K562 (cell line): ENCODE data around the gene BAIAP2. TPM values are rescaled to one million over a fixed set of nuclear protein-coding genes. Genes with fewer than 3 reads are reported as not detected.

ENCODE experiments used
- ATAC-seq: fragments of 200-7000 bp; cut with Tn5 transposase; 3 replicates; pipeline ENCODE4 v1.9.1; 2020; ENCODE audit warnings: moderate library complexity
- Bru-seq: library from RNA; stranded (reverse); fragments of 400-500 nt; gene quantifications from one replicate; lab custom pipeline; 2021; lab: Mats Ljungman, UMichigan
- BruChase-seq, 2 experiments: library from RNA; stranded (reverse); fragments of 400-500 nt; gene quantifications; one replicate each; lab custom pipeline; 2021; lab: Mats Ljungman, UMichigan
- BruUV-seq: library from RNA; stranded (reverse); fragments of 400-500 nt; replicated peaks from 2 replicates; lab custom pipeline; 2021; lab: Mats Ljungman, UMichigan
- CTCF ChIA-PET: fragments of 300-600 bp; formaldehyde crosslinking; extraction: SDS; loops from one replicate; lab custom pipeline; 2021; ENCODE audit warnings: low intra/inter-chr PET ratio; lab: Yijun Ruan, JAX
- POLR2A ChIA-PET: fragments of 300-600, 350-650 bp; sonication (Branson Sonifier 250); formaldehyde crosslinking; extraction: SDS; loops from one replicate; lab custom pipeline; 2021; ENCODE audit warnings: antibody characterized with exemption, inconsistent platforms; lab: Yijun Ruan, JAX
- DNase-seq, 4 experiments: peaks; one replicate each; pipeline versions ENCODE4 v3.0.0 to v3.0.0-alpha.2; 2011 to 2018; ENCODE audit warnings: low spot score in 3 of 4, mixed read lengths in 3 of 4; ENCODE audit errors: extremely low read depth in 1 of 4
- FAIRE-seq: peaks from 2 replicates; lab custom pipeline; 2011; peaks lifted over from hg19 to GRCh38; lab: Jason Lieb, UNC
- H2AFZ ChIP-seq: 2 replicates; pipeline ENCODE4 v1.6.0; 2011; ENCODE audit warnings: low read depth, low read length, control low read depth, inconsistent platforms
- H3K27ac ChIP-seq: fragments of 200-600 bp; 3 replicates; pipeline ENCODE4 v1.8.0; 2011; ENCODE audit warnings: low read depth, mild to moderate bottlenecking, control low read depth, inconsistent platforms, low read length, moderate library complexity, mixed read lengths; ENCODE audit errors: extremely low read depth
- H3K27me3 ChIP-seq, 2 experiments: fragments of 300-600 bp in 1 of 2; 2 replicates in 1 of 2; 3 replicates in 1 of 2; pipeline versions ENCODE4 v1.6.0 to v1.8.0; 2011; ENCODE audit warnings: inconsistent platforms in 2 of 2, low read length in 2 of 2, mild to moderate bottlenecking in 1 of 2, mixed read lengths in 1 of 2, moderate library complexity in 1 of 2; ENCODE audit not compliant: control insufficient read depth in 2 of 2, insufficient read depth in 2 of 2
- H3K36me3 ChIP-seq: fragments of 300-600 bp; 3 replicates; pipeline ENCODE4 v1.8.0; 2011; ENCODE audit warnings: mild to moderate bottlenecking, low read length, inconsistent platforms; ENCODE audit not compliant: control insufficient read depth, insufficient read depth
- H3K4me1 ChIP-seq, 2 experiments: fragments of 200-600 bp in 1 of 2; replicated peaks in 1 of 2; 2 replicates in 1 of 2; 3 replicates in 1 of 2; pipeline versions ENCODE4 v1.5.1 to v1.8.0; 2011; ENCODE audit warnings: inconsistent platforms in 2 of 2, low read length in 2 of 2, mild to moderate bottlenecking in 1 of 2, mixed read lengths in 1 of 2, moderate library complexity in 1 of 2; ENCODE audit not compliant: control insufficient read depth in 2 of 2, insufficient read depth in 2 of 2
- H3K4me2 ChIP-seq: 2 replicates; pipeline ENCODE4 v1.6.1; 2011; ENCODE audit warnings: low read length, control low read depth, inconsistent platforms, mixed read lengths; ENCODE audit not compliant: insufficient read depth
- H3K4me3 ChIP-seq: fragments of 200-600 bp; sonication (generic), shearing (Covaris generic); 2 replicates; pipeline ENCODE4 v1.5.1; 2016; ENCODE audit warnings: control low read depth, inconsistent platforms
- H3K79me2 ChIP-seq: fragments of 200-600 bp; 3 replicates; pipeline ENCODE4 v1.8.0; 2011; ENCODE audit warnings: low read length, inconsistent platforms; ENCODE audit not compliant: control insufficient read depth, insufficient read depth
- H3K9ac ChIP-seq, 2 experiments: 2 replicates each; pipeline versions ENCODE4 v1.6.0 to v1.6.1; 2011; ENCODE audit warnings: low read depth in 2 of 2, low read length in 2 of 2, control low read depth in 1 of 2, inconsistent platforms in 1 of 2, mild to moderate bottlenecking in 1 of 2, mixed read lengths in 1 of 2; ENCODE audit not compliant: insufficient read depth in 1 of 2
- H3K9me1 ChIP-seq: one replicate; pipeline ENCODE4 v1.6.0; 2011; ENCODE audit warnings: inconsistent platforms, mild to moderate bottlenecking, low read length, moderate library complexity; ENCODE audit not compliant: control insufficient read depth, insufficient read depth
- H3K9me3 ChIP-seq: replicated peaks from 2 replicates; pipeline ENCODE4 v1.5.1; 2011; ENCODE audit warnings: low read depth, low read length, inconsistent platforms; ENCODE audit not compliant: control insufficient read depth, insufficient read depth
- H4K20me1 ChIP-seq: replicated peaks from 2 replicates; pipeline ENCODE4 v1.6.1; 2011; ENCODE audit warnings: low read length, inconsistent platforms, mixed read lengths; ENCODE audit not compliant: control insufficient read depth, insufficient read depth
- BACH1 ChIP-seq: fragments of 200-800 bp; sonication (Bioruptor generic); IDR thresholded peaks from 2 replicates; pipeline ENCODE4 v1.6.1; 2016; ENCODE audit warnings: missing genetic modification characterization, missing compliant biosample characterization
- BRF2 ChIP-seq: IDR thresholded peaks from 3 replicates; pipeline ENCODE4 v1.6.1; 2011; ENCODE audit warnings: borderline replicate concordance, mild to moderate bottlenecking; ENCODE audit not compliant: insufficient read length, insufficient read depth
- CCAR2 ChIP-seq: fragments of 200-400 bp; formaldehyde crosslinking; IDR thresholded peaks from 2 replicates; pipeline ENCODE4 v1.6.1; 2017; ENCODE audit warnings: mild to moderate bottlenecking, low read depth, low read length
- E2F3 ChIP-seq: fragments of 250-450 bp; sonication (Bioruptor Pico); IDR thresholded peaks from 2 replicates; pipeline ENCODE4 v1.4.0; 2020; ENCODE audit warnings: mild to moderate bottlenecking
- FOXK1 ChIP-seq: sonication (generic); formaldehyde crosslinking; IDR thresholded peaks from 2 replicates; pipeline ENCODE4 v1.8.0; 2022; ENCODE audit warnings: missing genetic modification reagents, mild to moderate bottlenecking, borderline replicate concordance
- HDAC2 ChIP-seq: fragments of 450-650 bp; IDR thresholded peaks from 2 replicates; pipeline ENCODE4 v1.6.1; 2016; ENCODE audit warnings: mild to moderate bottlenecking
- ILF3 ChIP-seq: fragments of 450-650 bp; IDR thresholded peaks from 2 replicates; pipeline ENCODE4 v1.6.1; 2018; ENCODE audit warnings: antibody characterized with exemption, mild to moderate bottlenecking, moderate library complexity, borderline replicate concordance
- MED1 ChIP-seq: sonication (generic); formaldehyde crosslinking; IDR thresholded peaks from 2 replicates; pipeline ENCODE4 v1.8.1; 2023; ENCODE audit warnings: missing genetic modification reagents, borderline replicate concordance
- NELFE ChIP-seq: IDR thresholded peaks from 2 replicates; pipeline ENCODE4 v1.6.1; 2011; ENCODE audit warnings: mild to moderate bottlenecking; ENCODE audit not compliant: insufficient read depth, insufficient read length
- PHB ChIP-seq: fragments of 250-450 bp; sonication (Bioruptor Pico); IDR thresholded peaks from 2 replicates; pipeline ENCODE4 v1.5.0; 2021
- PTRF ChIP-seq: fragments of 450-650 bp; IDR thresholded peaks from 2 replicates; pipeline ENCODE4 v1.6.1; 2016; ENCODE audit warnings: mild to moderate bottlenecking, missing genetic modification characterization, missing compliant biosample characterization
- RBM34 ChIP-seq: fragments of 200-400 bp; formaldehyde crosslinking; IDR thresholded peaks from 2 replicates; pipeline ENCODE4 v1.6.1; 2018; ENCODE audit warnings: low read length, borderline replicate concordance; ENCODE audit not compliant: insufficient read depth
- SMAD3 ChIP-seq: fragments of 450-650 bp; formaldehyde crosslinking; conservative IDR thresholded peaks from 2 replicates; pipeline ENCODE4 v1.4.0; 2020; ENCODE audit warnings: mild to moderate bottlenecking
- SMARCE1 ChIP-seq: fragments of 450-650 bp; IDR thresholded peaks from 2 replicates; pipeline ENCODE4 v1.7.1; 2016; ENCODE audit warnings: mild to moderate bottlenecking
- ZNF146 ChIP-seq: IDR thresholded peaks from one replicate; pipeline ENCODE4 v1.6.1; 2018; ENCODE audit warnings: missing compliant biosample characterization; ENCODE audit not compliant: unreplicated experiment
- ZNF644 ChIP-seq: fragments of 200-800 bp; sonication (Bioruptor generic); IDR thresholded peaks from 2 replicates; pipeline ENCODE4 v1.6.1; 2016; ENCODE audit warnings: low read depth, missing genetic modification characterization, missing compliant biosample characterization
- WGBS: fragments of 100-300 bp; shearing (Covaris generic); methylation state at CpG from one replicate; pipeline ENCODE4 v1.1.6; 2016; ENCODE audit warnings: low coverage, mixed read lengths; ENCODE audit not compliant: insufficient coverage; ENCODE audit errors: missing lambda C conversion rate; 5-methylcytosine and 5-hydroxymethylcytosine counted together
- in situ Hi-C: fragments of 300-500 bp; cut with MboI; formaldehyde crosslinking; loops from 4 replicates; pipeline ENCODE4 v1.15.0; 2018; ENCODE audit warnings: inconsistent platforms, mixed read lengths
- intact Hi-C: fragments of 100-400 bp; cut with micrococcal nuclease; formaldehyde crosslinking; loops from 2 replicates; pipeline ENCODE4 v1.14.2; 2022
- long read RNA-seq, 3 experiments: library from polyadenylated mRNA in 2 of 3; library from RNA in 1 of 3; unstranded in 2 of 3; stranded (forward) in 1 of 3; transcript quantifications; one replicate each; pipeline ENCODE4 v2.0.0, GENCODE V29; 2019 to 2022
- polyA minus RNA-seq, 3 experiments: library from RNA; depleted of rRNA, polyadenylated mRNA; stranded (reverse); fragments of >200 nt; gene quantifications; 2 replicates each; pipeline ENCODE4 v1.2.3, GENCODE V29; 2011
- polyA plus RNA-seq, 8 experiments: library from polyadenylated mRNA; depleted of rRNA in 4 of 8; stranded (reverse) in 5 of 8; unstranded in 3 of 8; fragments of >200 nt; fragmentation: Nextera tagmentation in 2 of 8; fragmentation: Illumina TruSeq in 1 of 8; extraction: Ambion mirVana in 2 of 8; extraction: Trizol in 1 of 8; gene quantifications; 2 replicates each; pipeline versions ENCODE4 v1.2.1 to v1.2.3, GENCODE V29; 2011 to 2014; ENCODE audit warnings: inconsistent platforms in 1 of 8, missing spikeins in 1 of 8
- total RNA-seq, 7 experiments: library from RNA; depleted of rRNA in 6 of 7; stranded (reverse); fragments of >200 nt in 6 of 7; fragmentation: Illumina TruSeq in 2 of 7; extraction: Trizol in 2 of 7; gene quantifications; 2 replicates each; pipeline versions ENCODE4 v1.2.1 to v1.2.3, GENCODE V29; 2011 to 2021; ENCODE audit warnings: low replicate concordance in 1 of 7

BAIAP2 gene
- 69.8 and 141 TPM in 2 replicates for total RNA-seq (2011; cell fraction: chromatin; rRNA removed; ENCODE audit: low replicate concordance)
- total RNA-seq (2011; cell fraction: nucleolus; rRNA removed), result 54.5 and 61.0 TPM in 2 replicates
- 40.5 and 42.0 TPM in 2 replicates for total RNA-seq (2011; cell fraction: nucleoplasm; rRNA removed)
- total RNA-seq (2014; rRNA removed) (26.7 and 31.9 TPM in 2 replicates), total RNA-seq (2014; rRNA removed; fragmentation: Illumina TruSeq; extraction: Trizol) (14.2 and 17.7 TPM in 2 replicates), total RNA-seq (2015; rRNA removed; fragmentation: Illumina TruSeq; extraction: Trizol) (18.4 and 21.2 TPM in 2 replicates), total RNA-seq (2021) (44.7 and 51.6 TPM in 2 replicates), polyA plus RNA-seq (2011; rRNA removed) (9.8 and 13.6 TPM in 2 replicates), polyA plus RNA-seq (2014; fragmentation: Illumina TruSeq; extraction: Trizol) (20.7 and 30.0 TPM in 2 replicates), polyA plus RNA-seq (2014; fragmentation: Nextera tagmentation; extraction: Ambion mirVana) (1 to 10 TPM; 2.3 to 2.4 TPM), polyA plus RNA-seq (2014; rRNA removed) (17.3 and 23.2 TPM in 2 replicates), polyA minus RNA-seq (2011; rRNA and poly(A)+ RNA removed) (11.9 and 13.6 TPM in 2 replicates), Bru-seq, nascent RNA (percentile 58 among the genes with signal in this experiment), BruChase-seq, experiment 1, labeled RNA remaining after a 2-hour chase (percentile 56 among the genes with signal in this experiment), BruChase-seq, experiment 2, labeled RNA remaining after a 6-hour chase (percentile 57 among the genes with signal in this experiment)
- polyA plus RNA-seq (2011; cell fraction: cytosol; rRNA removed), result 9.8 and 28.7 TPM in 2 replicates
- polyA plus RNA-seq (2011; cell fraction: nucleus; rRNA removed), result 37.7 and 77.3 TPM in 2 replicates
- 37.1 and 42.6 TPM in 2 replicates for polyA plus RNA-seq (2012)
- polyA minus RNA-seq (2011; cell fraction: cytosol; rRNA and poly(A)+ RNA removed), result 22.8 and 24.8 TPM in 2 replicates
- 38.3 and 38.6 TPM in 2 replicates for polyA minus RNA-seq (2011; cell fraction: nucleus; rRNA and poly(A)+ RNA removed)
- long read RNA-seq, experiment 1, transcript BAIAP2-204 (14 exons, 2,095 nt), result major isoform, 5 of 90 reads
- long read RNA-seq, experiment 1, partial matches to known transcripts, result 35 of 90 reads
- long read RNA-seq, experiment 1, other reads (novel, unspliced or antisense), result 50 of 90 reads
- long read RNA-seq, experiment 2, transcript BAIAP2-204 (14 exons, 2,095 nt), result major isoform, 15 of 46 reads
- long read RNA-seq, experiment 2, partial matches to known transcripts, result 12 of 46 reads
- long read RNA-seq, experiment 2, other reads (novel, unspliced or antisense), result 18 of 46 reads
- long read RNA-seq, experiment 3, transcript BAIAP2-204 (14 exons, 2,095 nt), result major isoform, 6 of 18 reads
- long read RNA-seq, experiment 3, partial matches to known transcripts, result 4 of 18 reads
- long read RNA-seq, experiment 3, other reads (novel, unspliced or antisense), result 5 of 18 reads

- Histone ChIP-seq H4K20me1 (peaks cover 26% of the 10 kb centered on the region), H3K4me2 (peak within 1 kb of the TSS; percentile 78), H3K9ac (peak within 1 kb of the TSS; percentile 53 to 96), H3K9me3 (no peaks in the 10 kb centered on the region), H3K36me3 (peaks cover 33% of the 10 kb centered on the region; the same call in 2 of the 3 replicates), H2AFZ (peak within 1 kb of the TSS; percentile 68; the same call in 1 of the 2 replicates), H3K4me1 (peaks cover 17 to 76% of the 10 kb centered on the region in 2 experiments), H3K4me3 (peak within 1 kb of the TSS; percentile 70), H3K27ac (peak within 1 kb of the TSS; percentile 54; the same call in 2 of the 3 replicates), H3K9me1 (peaks cover 5% of the 10 kb centered on the region), H3K79me2 (peaks cover 51% of the 10 kb centered on the region), H3K27me3 (no peaks in the 10 kb centered on the region)
- CTCF ChIA-PET, result interaction anchor here (0.7 to 1.4 kb wide), 2 partner anchors 15 to 46 kb away, joined by 4 to 5 read pairs; no protein-coding TSS in a partner anchor
- POLR2A ChIA-PET, result interaction anchor here (0.5 to 1.1 kb wide), 10 partner anchors 9 to 626 kb away, joined by 3 to 6 read pairs (median 3); no protein-coding TSS in a partner anchor
- BruUV-seq, result no TSS peak
- WGBS, result 0% methylated on average over 19 of the region's 92 CpGs
- peak; percentile 95 for ATAC-seq
- intact Hi-C loops (loop anchor here (2.0 kb wide), 1 partner anchor 22 kb away; no protein-coding TSS in a partner anchor), in situ Hi-C loops (no loop called here)
- DNase-seq, result peak; percentile 96 to 100 (median 98)
- FAIRE-seq, result peak; percentile 11
- no peak for TF ChIP-seq MED1 (CRISPR knock-in tag)
- no peak for TF ChIP-seq RBM34
- TF ChIP-seq NELFE, result peak; percentile 88
- TF ChIP-seq BRF2, result no peak
- no peak for TF ChIP-seq BACH1 (tag)
- no peak for TF ChIP-seq ZNF146
- no peak for TF ChIP-seq E2F3
- TF ChIP-seq ILF3, result peak; percentile 59; the same call in 1 of the 2 replicates
- TF ChIP-seq SMAD3 (CRISPR knock-in tag), result no peak
- TF ChIP-seq PTRF (tag), result no peak
- no peak for TF ChIP-seq HDAC2
- no peak for TF ChIP-seq SMARCE1
- TF ChIP-seq CCAR2, result no peak
- TF ChIP-seq ZNF644 (tag), result no peak
- no peak for TF ChIP-seq FOXK1 (CRISPR knock-in tag)
- TF ChIP-seq PHB (CRISPR knock-in tag), result no peak
These were observed at the start of gene BAIAP2 for GRCh38 chr17:81034779-81035520. TSS of gene BAIAP2 (plus strand) at chr17:81035151. CDS start at chr17:81035255, 104 bp downstream.
